PC-9 (cell line): ENCODE data around the gene CACNA1D.

ENCODE experiments used
- CTCF ChIP-seq: fragments of 200-600 bp; sonication (generic); conservative IDR thresholded peaks from 2 replicates; pipeline ENCODE4 v1.6.1; 2017; ENCODE audit warnings: mixed run types, antibody characterized with exemption, mild to moderate bottlenecking, moderate library complexity
- EZH2 ChIP-seq: fragments of 200-600 bp; sonication (generic); IDR thresholded peaks from 2 replicates; pipeline ENCODE4 v1.8.0; 2017; ENCODE audit warnings: antibody characterized with exemption, low read depth

GRCh38 chr3:53592862-53593261, 98.5 kb downstream of the CACNA1D start:
- TF ChIP-seq CTCF (no peak), EZH2 (no peak)
